K562 (cell line): ENCODE results near the gene SPRR1A.

Source experiments
- MXI1 ChIP-seq: IDR thresholded peaks from 2 replicates; pipeline ENCODE4 v1.6.1; 2011; ENCODE audit warnings: low read depth, mild to moderate bottlenecking, improper control_type of control experiment, low read length
- PHB ChIP-seq: fragments of 250-450 bp; sonication (Bioruptor Pico); IDR thresholded peaks from 2 replicates; pipeline ENCODE4 v1.5.0; 2021
- POLR2A ChIP-seq: fragments of 450-650 bp; conservative IDR thresholded peaks from 2 replicates; pipeline ENCODE4 v1.6.1; 2016
- RBBP5 ChIP-seq: fragments of 200-600 bp; sonication (generic); IDR thresholded peaks from 2 replicates; pipeline ENCODE4 v1.6.1; 2012; ENCODE audit warnings: borderline replicate concordance, mild to moderate bottlenecking, low read length, control low read depth, inconsistent platforms; ENCODE audit not compliant: insufficient read depth, poor library complexity, severe bottlenecking
- ZBTB1 ChIP-seq: sonication (generic); formaldehyde crosslinking; IDR thresholded peaks from 2 replicates; pipeline ENCODE4 v1.8.1; 2023; ENCODE audit warnings: missing genetic modification reagents, low read depth, mild to moderate bottlenecking, borderline replicate concordance
- ZKSCAN8 ChIP-seq: fragments of 200-800 bp; sonication (Bioruptor generic); IDR thresholded peaks from 2 replicates; pipeline ENCODE4 v1.6.1; 2016; ENCODE audit warnings: missing genetic modification characterization, missing compliant biosample characterization

DNA sequence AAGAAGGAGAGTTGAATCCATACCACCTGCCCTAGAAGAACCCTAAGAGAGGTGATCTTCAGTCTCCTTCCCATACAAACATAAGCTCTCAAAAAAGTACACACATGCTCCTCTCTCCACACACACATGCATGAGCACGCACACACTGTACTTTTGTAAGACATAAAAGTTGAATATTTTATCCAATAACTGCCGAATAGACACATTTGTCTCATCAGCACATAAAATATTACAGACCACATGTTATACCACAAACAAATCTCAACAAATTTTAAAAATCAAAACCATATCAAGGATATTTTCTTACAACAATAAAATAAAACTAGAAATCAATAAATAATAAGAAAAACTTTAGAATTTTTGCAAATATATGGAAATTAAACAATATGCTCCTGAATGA lies 2.7 kb downstream of the SPRR1A start:
- TF ChIP-seq POLR2A (no peak), PHB (CRISPR knock-in tag) (no peak), MXI1 (no peak), ZKSCAN8 (CRISPR knock-in tag) (no peak), ZBTB1 (CRISPR knock-in tag) (no peak), RBBP5 (no peak)
